HG02938 (cell line): ENCODE results near the gene ACSS3.

Experiments used
- ATAC-seq: cut with Tn5 transposase; IDR thresholded peaks from one replicate; pipeline ENCODE4 v1.9.1; 2021; ENCODE audit warnings: mild to moderate bottlenecking, moderate library complexity; ENCODE audit not compliant: unreplicated experiment

ACSS3 gene

GRCh38 chr12:81294325-81295190 lies 216.7 kb downstream of the ACSS3 start:
- no peak for ATAC-seq

GRCh38 chr12:81295251-81295650 lies 217.4 kb downstream of the ACSS3 start:
- no peak for ATAC-seq

GRCh38 chr12:81296556-81297305 lies 218.9 kb downstream of the ACSS3 start:
- no peak for ATAC-seq

- ATAC-seq = no peak
Observed at GRCh38 chr12:81297601-81298000, 219.7 kb downstream of the ACSS3 start.

GRCh38 chr12:81300454-81300853 lies 222.6 kb downstream of the ACSS3 start:
- ATAC-seq = no peak

GRCh38 chr12:81303935-81304334 lies 226.1 kb downstream of the ACSS3 start:
- no peak for ATAC-seq
